Measurements from ENCODE around the gene TOM1L2.

- TF ChIP-seq, protein P1, sequence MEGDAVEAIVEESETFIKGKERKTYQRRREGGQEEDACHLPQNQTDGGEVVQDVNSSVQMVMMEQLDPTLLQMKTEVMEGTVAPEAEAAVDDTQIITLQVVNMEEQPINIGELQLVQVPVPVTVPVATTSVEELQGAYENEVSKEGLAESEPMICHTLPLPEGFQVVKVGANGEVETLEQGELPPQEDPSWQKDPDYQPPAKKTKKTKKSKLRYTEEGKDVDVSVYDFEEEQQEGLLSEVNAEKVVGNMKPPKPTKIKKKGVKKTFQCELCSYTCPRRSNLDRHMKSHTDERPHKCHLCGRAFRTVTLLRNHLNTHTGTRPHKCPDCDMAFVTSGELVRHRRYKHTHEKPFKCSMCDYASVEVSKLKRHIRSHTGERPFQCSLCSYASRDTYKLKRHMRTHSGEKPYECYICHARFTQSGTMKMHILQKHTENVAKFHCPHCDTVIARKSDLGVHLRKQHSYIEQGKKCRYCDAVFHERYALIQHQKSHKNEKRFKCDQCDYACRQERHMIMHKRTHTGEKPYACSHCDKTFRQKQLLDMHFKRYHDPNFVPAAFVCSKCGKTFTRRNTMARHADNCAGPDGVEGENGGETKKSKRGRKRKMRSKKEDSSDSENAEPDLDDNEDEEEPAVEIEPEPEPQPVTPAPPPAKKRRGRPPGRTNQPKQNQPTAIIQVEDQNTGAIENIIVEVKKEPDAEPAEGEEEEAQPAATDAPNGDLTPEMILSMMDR (IDR thresholded peaks at IDR 0.05), result no peak
- TF ChIP-seq ZFX (IDR thresholded peaks at IDR 0.05; ENCODE audit: borderline replicate concordance), result no peak
Measured at GRCh38 chr17:17806035-17806434, 166.2 kb downstream of the TOM1L2 start.

Measured in 22Rv1 (cell line).